HG03139 (cell line): Measurements from ENCODE around the gene MAP7.
"Not testable (repeated sequence)": the region's sequence is repeated elsewhere in the genome, so short reads cannot be mapped to it uniquely, and the experiment has no call there.

Experiments used
- ATAC-seq: cut with Tn5 transposase; IDR thresholded peaks from one replicate; pipeline ENCODE4 v1.9.1; 2021; ENCODE audit not compliant: unreplicated experiment

MAP7 gene

GRCh38 chr6:136401236-136401635, 149.0 kb downstream of the MAP7 start:
- ATAC-seq, result not testable (repeated sequence)

GRCh38 chr6:136398453-136398852, 151.8 kb downstream of the MAP7 start:
- no peak for ATAC-seq

DNA sequence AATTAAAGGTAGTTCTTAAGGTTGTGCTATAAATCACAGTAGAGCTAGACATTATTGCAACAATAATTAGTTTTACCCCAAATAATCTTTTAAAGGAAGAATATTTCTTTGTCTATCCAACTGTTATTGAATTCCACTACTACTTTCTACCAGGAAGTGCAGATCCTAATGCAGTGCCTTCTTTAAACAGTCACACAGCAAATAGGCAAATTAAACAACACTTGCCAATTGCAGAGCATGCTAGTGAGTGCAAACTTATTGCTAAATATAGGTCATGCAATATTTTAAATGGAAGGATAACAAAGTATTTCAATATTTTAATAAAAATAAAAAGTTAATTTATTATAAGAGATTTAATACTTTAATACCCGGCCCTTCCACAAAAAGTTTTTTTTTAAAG, 153.3 kb downstream of the MAP7 start:
- no peak for ATAC-seq

- not testable (repeated sequence) for ATAC-seq
These were observed 159.3 kb downstream of the MAP7 start for GRCh38 chr6:136390959-136391358.

GRCh38 chr6:136387316-136387715, 162.9 kb downstream of the MAP7 start:
- no peak for ATAC-seq

DNA sequence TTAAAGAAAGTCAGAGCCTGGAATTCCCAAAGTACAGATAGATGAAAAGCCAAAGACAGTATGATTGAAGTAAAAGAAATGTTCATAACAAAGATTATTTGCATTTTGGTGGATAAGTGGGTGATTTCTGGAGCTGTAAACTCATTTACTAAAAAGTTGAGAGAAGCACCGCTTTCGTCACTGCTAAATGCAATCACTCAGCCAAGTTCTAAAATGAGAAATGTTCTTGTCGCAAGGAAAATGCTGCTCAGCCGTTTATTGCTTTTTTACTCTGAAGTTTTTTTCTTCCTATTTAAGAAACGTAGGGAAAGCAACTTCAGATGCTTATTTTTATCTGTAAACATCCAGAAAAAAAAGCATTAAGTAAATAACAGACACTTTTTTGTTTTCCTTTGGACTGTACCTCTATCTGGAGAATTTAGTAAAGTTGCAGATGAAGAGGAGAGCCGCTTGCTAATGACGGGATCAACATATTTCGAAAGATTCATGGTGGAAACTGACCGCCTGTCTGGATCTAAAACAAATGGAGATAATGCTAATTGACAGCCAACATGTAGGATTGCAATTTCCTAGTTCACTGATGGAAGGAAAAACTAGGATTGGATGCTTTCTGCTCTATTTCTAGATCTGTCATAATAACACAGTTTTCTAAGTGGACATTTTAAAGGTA, 166.8 kb downstream of the MAP7 start:
- no peak for ATAC-seq

- ATAC-seq, result no peak
These were observed 167.5 kb downstream of the MAP7 start for GRCh38 chr6:136382676-136383252.

GRCh38 chr6:136378888-136379287, 171.3 kb downstream of the MAP7 start:
- ATAC-seq, result no peak

DNA sequence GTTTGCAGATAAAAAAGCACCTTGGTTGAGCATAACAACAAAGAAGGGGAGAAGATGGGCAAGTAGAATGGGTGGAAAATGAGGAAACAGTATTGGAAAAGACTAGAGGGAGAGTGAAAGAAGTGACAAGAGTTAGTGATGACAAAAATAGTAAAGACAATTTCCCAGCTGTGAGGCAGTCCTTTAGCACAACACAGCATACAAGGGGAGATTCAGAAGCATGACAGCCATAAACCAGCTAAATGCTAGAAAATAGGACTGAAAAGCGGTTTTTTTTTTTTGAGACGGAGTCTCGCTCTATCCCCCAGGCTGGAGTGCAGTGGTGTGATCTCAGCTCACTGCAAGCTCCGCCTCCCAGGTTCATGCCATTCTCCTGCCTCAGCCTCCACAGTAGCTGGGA, 174.4 kb downstream of the MAP7 start:
- not testable (repeated sequence) for ATAC-seq

- no peak for ATAC-seq
These were observed 178.3 kb downstream of the MAP7 start for GRCh38 chr6:136371959-136372358.

- no peak for ATAC-seq
These were observed 179.1 kb downstream of the MAP7 start for GRCh38 chr6:136370988-136371728.

GRCh38 chr6:136365776-136366354, 184.4 kb downstream of the MAP7 start:
- no peak for ATAC-seq

GRCh38 chr6:136362421-136363356, 187.5 kb downstream of the MAP7 start:
- ATAC-seq, result no peak

- ATAC-seq, result no peak
These were observed 188.4 kb downstream of the MAP7 start for GRCh38 chr6:136361787-136362186.

DNA sequence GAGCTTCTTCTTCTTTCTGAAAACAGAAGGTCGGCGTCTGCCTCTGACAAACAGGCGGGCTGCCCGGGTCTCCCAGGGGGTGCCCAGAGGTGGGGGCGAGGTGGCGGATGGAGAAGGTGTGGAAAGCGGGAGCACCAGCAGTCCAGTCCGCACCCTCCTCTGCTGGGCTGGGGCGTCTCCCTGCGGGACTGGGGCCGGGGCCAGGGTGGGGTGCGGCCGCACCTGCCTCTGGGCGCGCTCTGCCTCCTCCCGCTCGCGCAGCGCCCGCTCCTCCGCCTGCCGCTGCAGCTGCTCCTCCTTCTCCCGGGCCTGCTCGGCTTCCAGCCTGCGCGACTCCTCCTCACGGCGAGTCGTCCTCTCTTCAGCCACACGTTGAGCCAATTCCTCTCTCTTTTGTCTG, 189.4 kb downstream of the MAP7 start:
- no peak for ATAC-seq

DNA sequence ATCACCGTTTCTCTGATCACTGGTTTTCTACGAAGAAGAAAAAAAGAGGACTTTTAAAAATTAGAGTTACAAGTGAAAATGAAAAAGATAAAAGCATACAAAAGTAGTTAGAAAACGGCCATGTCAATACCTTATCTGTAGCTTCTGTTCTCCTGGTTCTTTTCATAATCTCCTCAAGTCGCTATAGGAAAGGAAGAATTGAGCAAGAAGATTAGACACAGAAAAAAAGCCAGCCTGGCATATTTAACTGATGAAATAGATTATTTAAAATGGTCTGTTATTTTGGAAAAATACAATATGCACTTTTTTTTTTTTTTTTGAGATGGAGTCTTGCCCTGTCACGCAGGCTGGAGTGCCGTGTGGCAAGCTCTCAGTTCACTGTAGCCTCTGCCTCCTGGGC, 190.4 kb downstream of the MAP7 start:
- no peak for ATAC-seq

- no peak for ATAC-seq
These were observed 198.6 kb downstream of the MAP7 start for GRCh38 chr6:136351518-136352110.

- no peak for ATAC-seq
These were observed 199.3 kb downstream of the MAP7 start for GRCh38 chr6:136350914-136351313.

DNA sequence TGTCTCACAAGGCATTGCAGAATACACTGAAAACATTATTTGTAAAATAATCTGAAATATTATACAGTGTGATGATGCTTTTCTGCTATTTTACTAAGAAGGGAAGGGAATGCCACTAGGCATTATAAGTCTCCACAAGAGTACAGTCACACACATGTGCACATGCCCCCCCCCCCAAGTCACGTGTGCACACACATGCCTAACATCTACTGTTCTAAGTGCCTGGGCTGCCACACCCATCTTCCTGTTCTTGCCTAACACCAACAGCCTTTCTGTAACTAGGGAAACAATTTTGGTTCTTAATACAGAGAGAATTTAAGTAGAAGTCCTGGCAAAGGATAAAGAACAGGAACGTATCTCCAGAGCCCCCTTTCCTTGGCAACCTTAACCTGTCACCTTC, 202.4 kb downstream of the MAP7 start:
- no peak for ATAC-seq

GRCh38 chr6:136345145-136345544, 205.1 kb downstream of the MAP7 start:
- no peak for ATAC-seq
